Measurements from ENCODE around the gene OGFOD3.
"Not testable (repeated sequence)": the region's sequence is repeated elsewhere in the genome, so short reads cannot be mapped to it uniquely, and the experiment has no call there.

- TF ChIP-seq CTCF (conservative IDR thresholded peaks at IDR 0.05); ZFX (IDR thresholded peaks at IDR 0.05): not testable (repeated sequence)
These were observed 41.5 kb upstream of the OGFOD3 start for GRCh38 chr17:82459936-82460335.

Measured in C4-2B (cell line).